AG04450 (cell line): Measurements from ENCODE around the gene YJU2. TPM values are rescaled to one million over a fixed set of nuclear protein-coding genes. Genes with fewer than 3 reads are reported as not detected.

Experiments
- CTCF ChIA-PET: fragments of 300-600, 350-600 bp; formaldehyde crosslinking; extraction: SDS; loops from one replicate; lab custom pipeline; 2022; ENCODE audit warnings: antibody characterized with exemption, inconsistent platforms; lab: Charles Lee
- POLR2A ChIA-PET: fragments of 350-600 bp; formaldehyde crosslinking; extraction: SDS; loops from one replicate; lab custom pipeline; 2021; ENCODE audit warnings: antibody characterized with exemption, inconsistent platforms; lab: Yijun Ruan, JAX
- DNase-seq: peaks from one replicate; pipeline ENCODE4 v3.0.0-alpha.2; 2011; ENCODE audit warnings: low read depth, low spot score
- H3K27ac ChIP-seq: one replicate; pipeline ENCODE4 v1.5.1; 2012; ENCODE audit warnings: low read depth, low read length, control low read depth
- H3K27me3 ChIP-seq: one replicate; pipeline ENCODE4 v1.6.0; 2012; ENCODE audit warnings: low read length; ENCODE audit not compliant: control insufficient read depth, insufficient read depth
- H3K4me3 ChIP-seq: 2 replicates; pipeline ENCODE4 v1.5.1; 2011; ENCODE audit warnings: mild to moderate bottlenecking, low read depth, low read length, control low read depth
- H3K9me3 ChIP-seq: 2 replicates; pipeline ENCODE4 v1.5.1; 2012; ENCODE audit warnings: low read length; ENCODE audit not compliant: control insufficient read depth, insufficient read depth
- polyA plus RNA-seq: library from polyadenylated mRNA; depleted of rRNA; stranded (reverse); fragments of >200 nt; gene quantifications from 2 replicates; pipeline ENCODE4 v1.2.3, GENCODE V29; 2011
- TF ChIP-seq, protein P1 (sequence below): IDR thresholded peaks from 2 replicates; pipeline ENCODE4 v1.5.1; 2011; ENCODE audit warnings: low read depth, low read length, control low read depth, inconsistent platforms

YJU2 gene
- polyA plus RNA-seq, 1 experiment: 10.2 TPM

DNA sequence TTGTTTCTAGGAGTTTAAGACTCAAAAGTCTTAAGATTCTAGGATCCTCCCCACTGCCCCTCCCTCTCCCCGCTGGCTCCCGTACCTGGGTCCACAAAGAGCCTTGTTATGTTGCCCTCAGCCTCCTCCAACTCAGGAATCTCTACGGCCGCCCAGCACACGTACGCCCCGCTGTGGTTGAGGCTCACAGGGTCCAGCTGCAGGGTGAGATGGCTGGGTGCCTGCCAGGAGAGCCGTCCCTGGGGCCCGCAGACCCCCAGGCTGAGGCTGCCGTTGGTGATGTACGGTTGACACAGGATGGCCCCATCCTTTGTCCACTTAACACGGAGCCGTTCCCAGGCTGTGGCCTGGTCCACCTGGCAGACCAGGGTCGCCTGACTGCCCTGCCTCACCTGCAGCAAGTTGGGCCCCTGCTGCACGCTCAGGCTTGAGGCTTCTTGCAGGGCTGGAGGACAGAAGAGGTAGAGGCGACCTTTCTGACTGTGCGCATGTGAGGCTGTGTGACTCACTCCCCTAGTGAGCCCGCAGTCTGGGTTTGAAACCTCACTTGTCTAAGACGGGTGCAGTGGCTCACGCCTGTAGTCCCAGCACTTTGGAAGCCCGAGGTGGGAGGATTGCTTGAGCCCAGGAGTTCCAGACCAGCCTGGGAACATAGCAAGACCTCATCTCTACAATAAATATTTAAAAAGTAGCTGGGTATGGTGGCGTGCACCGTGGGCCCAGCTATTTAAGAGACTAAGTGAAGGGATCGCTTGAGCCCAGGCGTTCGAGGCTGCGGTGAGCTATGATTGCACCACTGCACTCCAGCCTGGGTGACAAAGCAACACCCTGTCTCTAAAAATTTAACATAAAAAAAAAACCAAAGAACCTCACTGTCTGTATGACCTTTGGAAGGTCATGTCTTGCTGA, 51.3 kb downstream of the YJU2 start:
- TF ChIP-seq, protein P1, sequence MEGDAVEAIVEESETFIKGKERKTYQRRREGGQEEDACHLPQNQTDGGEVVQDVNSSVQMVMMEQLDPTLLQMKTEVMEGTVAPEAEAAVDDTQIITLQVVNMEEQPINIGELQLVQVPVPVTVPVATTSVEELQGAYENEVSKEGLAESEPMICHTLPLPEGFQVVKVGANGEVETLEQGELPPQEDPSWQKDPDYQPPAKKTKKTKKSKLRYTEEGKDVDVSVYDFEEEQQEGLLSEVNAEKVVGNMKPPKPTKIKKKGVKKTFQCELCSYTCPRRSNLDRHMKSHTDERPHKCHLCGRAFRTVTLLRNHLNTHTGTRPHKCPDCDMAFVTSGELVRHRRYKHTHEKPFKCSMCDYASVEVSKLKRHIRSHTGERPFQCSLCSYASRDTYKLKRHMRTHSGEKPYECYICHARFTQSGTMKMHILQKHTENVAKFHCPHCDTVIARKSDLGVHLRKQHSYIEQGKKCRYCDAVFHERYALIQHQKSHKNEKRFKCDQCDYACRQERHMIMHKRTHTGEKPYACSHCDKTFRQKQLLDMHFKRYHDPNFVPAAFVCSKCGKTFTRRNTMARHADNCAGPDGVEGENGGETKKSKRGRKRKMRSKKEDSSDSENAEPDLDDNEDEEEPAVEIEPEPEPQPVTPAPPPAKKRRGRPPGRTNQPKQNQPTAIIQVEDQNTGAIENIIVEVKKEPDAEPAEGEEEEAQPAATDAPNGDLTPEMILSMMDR: no peak
- POLR2A ChIA-PET: no interaction called here
- Histone ChIP-seq H3K27me3 (no peaks in the 10 kb centered on the region), H3K4me3 (no peak overlapping the region), H3K27ac (no peak overlapping the region), H3K9me3 (no peaks in the 10 kb centered on the region)
- CTCF ChIA-PET: interaction anchor here (0.7 to 0.9 kb wide), 2 partner anchors 31 to 102 kb away, joined by 3 to 4 read pairs; partner anchors contain the start of gene SH3GL1
- no peak for DNase-seq

DNA sequence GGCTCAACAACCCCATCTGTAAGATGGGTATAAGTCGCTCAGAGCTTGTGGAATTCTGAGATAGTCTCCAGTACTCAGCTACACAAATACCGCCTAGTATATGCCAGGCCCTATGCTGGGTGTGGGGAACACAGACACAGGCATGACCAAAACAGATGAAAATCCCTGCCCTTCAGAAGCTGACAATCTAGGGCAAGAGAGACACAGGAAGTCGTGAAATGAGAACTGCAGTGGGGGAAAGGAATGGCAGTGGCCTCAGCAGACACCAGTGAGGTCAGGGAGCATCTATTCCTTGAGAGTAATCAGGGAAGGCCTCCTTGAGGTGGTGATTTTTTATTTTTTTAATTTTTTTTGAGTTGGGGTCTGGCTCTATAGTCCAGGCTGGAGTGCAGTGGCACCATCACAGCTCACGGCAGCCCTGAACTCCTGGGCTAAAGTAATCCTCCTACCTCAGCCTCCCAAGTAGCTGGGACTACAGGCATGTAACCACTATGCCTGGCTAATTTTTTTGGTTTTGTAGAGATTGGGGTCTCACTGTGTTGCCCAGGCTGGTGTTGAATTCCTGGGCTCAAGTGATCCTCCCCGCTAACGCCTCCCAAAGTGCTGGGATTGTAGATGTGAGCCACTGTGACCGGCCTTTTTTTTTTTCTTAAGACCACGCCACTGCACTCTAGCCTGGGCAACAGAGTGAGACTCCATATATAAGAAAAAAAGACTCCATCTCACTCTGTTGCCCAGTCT, 52.1 kb downstream of the YJU2 start:
- no peak overlapping the region for H3K4me3 ChIP-seq
- POLR2A ChIA-PET: no interaction called here
- no peaks in the 10 kb centered on the region for H3K9me3 ChIP-seq
- H3K27me3 ChIP-seq: no peaks in the 10 kb centered on the region
- no peak for DNase-seq
- H3K27ac ChIP-seq: no peak overlapping the region
- CTCF ChIA-PET: interaction anchor here (0.7 to 0.9 kb wide), 2 partner anchors 32 to 102 kb away, joined by 3 to 4 read pairs; partner anchors contain the start of gene SH3GL1
- TF ChIP-seq, protein P1: no peak

DNA sequence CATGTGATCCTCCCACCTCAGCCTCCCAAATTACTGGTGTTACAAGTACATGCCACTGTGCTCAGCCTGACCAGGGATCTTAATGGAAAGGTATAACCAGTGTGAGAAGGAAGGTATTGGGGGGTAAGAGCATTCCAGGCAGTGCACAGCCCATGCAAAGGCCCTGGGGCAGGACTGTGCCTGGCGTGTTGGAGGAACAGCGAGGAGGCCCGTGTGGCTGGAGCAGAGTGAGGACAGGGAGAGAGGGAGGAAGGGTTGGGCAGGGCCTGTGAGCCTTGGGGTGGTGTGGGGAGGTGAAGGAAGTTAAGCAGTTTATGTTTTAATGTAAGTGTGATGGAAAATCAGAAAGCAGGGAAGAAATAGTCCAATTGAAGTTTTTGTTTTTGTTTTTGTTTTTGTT, 53.7 kb downstream of the YJU2 start:
- ChIA-PET CTCF (no interaction called here), POLR2A (interaction anchor here (0.6 kb wide), 1 partner anchor 113 kb away, joined by 5 read pairs; no protein-coding TSS in a partner anchor)
- no peak overlapping the region for H3K4me3 ChIP-seq
- H3K9me3 ChIP-seq: no peaks in the 10 kb centered on the region
- TF ChIP-seq, protein P1: no peak
- H3K27me3 ChIP-seq: no peaks in the 10 kb centered on the region
- DNase-seq: no peak
- H3K27ac ChIP-seq: no peak overlapping the region

DNA sequence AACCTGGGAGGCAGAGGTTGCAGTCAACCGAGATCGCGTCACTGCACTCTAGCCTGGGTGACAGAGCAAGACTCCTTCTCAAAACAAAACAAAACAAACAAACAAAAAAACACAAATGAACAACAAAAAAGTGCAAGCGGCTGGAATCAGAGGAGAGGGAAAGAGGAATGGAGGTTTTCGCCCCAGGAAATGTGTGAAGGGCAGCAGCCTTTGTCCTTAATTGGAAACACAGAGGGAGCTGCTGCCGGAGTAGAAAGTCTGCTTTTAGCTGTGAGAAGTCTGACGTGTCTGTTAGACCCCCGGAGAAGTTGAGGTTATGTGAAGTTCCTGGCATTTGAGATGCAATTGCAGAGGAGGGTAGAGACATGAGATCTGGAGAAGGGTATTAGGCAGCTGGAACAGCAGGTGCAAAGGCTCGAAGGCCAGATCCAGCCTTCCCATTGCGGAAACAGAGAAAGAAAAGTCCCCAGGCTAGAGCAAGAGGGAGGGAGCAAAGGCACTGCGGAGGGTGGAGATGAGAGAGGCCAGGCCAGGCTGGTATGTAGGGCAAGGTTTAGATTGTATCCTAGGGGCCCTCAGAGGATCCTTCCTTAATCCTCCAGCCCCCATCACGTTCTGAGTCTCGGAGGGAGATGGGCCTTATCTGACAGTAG, 54.8 kb downstream of the YJU2 start:
- H3K4me3 ChIP-seq: no peak overlapping the region
- POLR2A ChIA-PET: no interaction called here
- CTCF ChIA-PET: interaction anchor here (0.6 kb wide), 1 partner anchor 32 kb away, joined by 9 read pairs; no protein-coding TSS in a partner anchor

More for the DNA sequence above, 54.8 kb downstream of the YJU2 start:
- no peak overlapping the region for H3K27ac ChIP-seq
- TF ChIP-seq, protein P1: no peak
- DNase-seq: no peak
- H3K27me3 ChIP-seq: no peaks in the 10 kb centered on the region
- no peaks in the 10 kb centered on the region for H3K9me3 ChIP-seq
